Osteoblast (primary cell): ENCODE results near the gene EXOC3. TPM values are rescaled to one million over a fixed set of nuclear protein-coding genes. Genes with fewer than 3 reads are reported as not detected.
"Not testable (repeated sequence)": the region's sequence is repeated elsewhere in the genome, so short reads cannot be mapped to it uniquely, and the experiment has no call there.

Experiments used
- DNase-seq: peaks from one replicate; pipeline ENCODE4 v3.0.0; 2011; ENCODE audit warnings: low spot score, mixed read lengths; ENCODE audit not compliant: insufficient read length; ENCODE audit errors: missing footprints
- H2AFZ ChIP-seq: 2 replicates; pipeline ENCODE4 v1.6.0; 2011; ENCODE audit warnings: mild to moderate bottlenecking, low read length
- H3K27ac ChIP-seq: 2 replicates; pipeline ENCODE4 v1.5.1; 2011; ENCODE audit warnings: mild to moderate bottlenecking, low read depth, low read length, moderate library complexity
- H3K27me3 ChIP-seq: 2 replicates; pipeline ENCODE4 v1.6.0; 2012; ENCODE audit warnings: mild to moderate bottlenecking, control low read depth, inconsistent platforms, low read length, moderate library complexity; ENCODE audit not compliant: insufficient read depth
- H3K36me3 ChIP-seq: 2 replicates; pipeline ENCODE4 v1.5.1; 2011; ENCODE audit warnings: mild to moderate bottlenecking, low read length, control low read depth, moderate library complexity; ENCODE audit not compliant: insufficient read depth
- H3K4me1 ChIP-seq: 2 replicates; pipeline ENCODE4 v1.5.1; 2011; ENCODE audit warnings: mild to moderate bottlenecking, low read length, control low read depth, moderate library complexity; ENCODE audit not compliant: insufficient read depth
- H3K4me2 ChIP-seq: 2 replicates; pipeline ENCODE4 v1.6.0; 2011; ENCODE audit warnings: mild to moderate bottlenecking, low read length; ENCODE audit not compliant: insufficient read depth
- H3K4me3 ChIP-seq: fragments of 200-600 bp; sonication (generic); 3 replicates; pipeline ENCODE4 v1.5.1; 2012; ENCODE audit warnings: mild to moderate bottlenecking, low read length, inconsistent platforms; ENCODE audit not compliant: insufficient read depth
- H3K79me2 ChIP-seq: 2 replicates; pipeline ENCODE4 v1.6.0; 2012; ENCODE audit warnings: mild to moderate bottlenecking, low read length, control low read depth, inconsistent platforms; ENCODE audit not compliant: insufficient read depth
- H3K9me3 ChIP-seq: 2 replicates; pipeline ENCODE4 v1.5.1; 2011; ENCODE audit warnings: low read depth, low read length, control low read depth
- H4K20me1 ChIP-seq: 2 replicates; pipeline ENCODE4 v1.6.0; 2012; ENCODE audit warnings: mild to moderate bottlenecking, low read length, control low read depth; ENCODE audit not compliant: insufficient read depth
- CTCF ChIP-seq: IDR thresholded peaks from 2 replicates; pipeline ENCODE4 v1.5.1; 2011; ENCODE audit warnings: mild to moderate bottlenecking, low read depth, low read length, moderate library complexity; ENCODE audit errors: extremely low read depth
- total RNA-seq: library from RNA; depleted of rRNA; stranded (reverse); fragments of >200 nt; gene quantifications from 2 replicates; pipeline ENCODE4 v1.2.3, GENCODE V29; 2012

Gene EXOC3
- total RNA-seq, 1 donor = 49.2 TPM

- H3K4me1 ChIP-seq = peaks cover under 1% of the 10 kb centered on the region
- H3K4me2 ChIP-seq = no peak overlapping the region
- no peak for DNase-seq
- peaks cover 44% of the 10 kb centered on the region for H3K79me2 ChIP-seq
- no peaks in the 10 kb centered on the region for H3K9me3 ChIP-seq
- no peak overlapping the region for H3K27ac ChIP-seq
- TF ChIP-seq CTCF = no peak
- H3K27me3 ChIP-seq = no peaks in the 10 kb centered on the region
- peaks cover 36% of the 10 kb centered on the region for H3K36me3 ChIP-seq
- no peaks in the 10 kb centered on the region for H4K20me1 ChIP-seq
- no peak overlapping the region for H2AFZ ChIP-seq
- H3K4me3 ChIP-seq = no peak overlapping the region
Observed at GRCh38 chr5:411728-412127, 31.2 kb upstream of the EXOC3 start.

DNA sequence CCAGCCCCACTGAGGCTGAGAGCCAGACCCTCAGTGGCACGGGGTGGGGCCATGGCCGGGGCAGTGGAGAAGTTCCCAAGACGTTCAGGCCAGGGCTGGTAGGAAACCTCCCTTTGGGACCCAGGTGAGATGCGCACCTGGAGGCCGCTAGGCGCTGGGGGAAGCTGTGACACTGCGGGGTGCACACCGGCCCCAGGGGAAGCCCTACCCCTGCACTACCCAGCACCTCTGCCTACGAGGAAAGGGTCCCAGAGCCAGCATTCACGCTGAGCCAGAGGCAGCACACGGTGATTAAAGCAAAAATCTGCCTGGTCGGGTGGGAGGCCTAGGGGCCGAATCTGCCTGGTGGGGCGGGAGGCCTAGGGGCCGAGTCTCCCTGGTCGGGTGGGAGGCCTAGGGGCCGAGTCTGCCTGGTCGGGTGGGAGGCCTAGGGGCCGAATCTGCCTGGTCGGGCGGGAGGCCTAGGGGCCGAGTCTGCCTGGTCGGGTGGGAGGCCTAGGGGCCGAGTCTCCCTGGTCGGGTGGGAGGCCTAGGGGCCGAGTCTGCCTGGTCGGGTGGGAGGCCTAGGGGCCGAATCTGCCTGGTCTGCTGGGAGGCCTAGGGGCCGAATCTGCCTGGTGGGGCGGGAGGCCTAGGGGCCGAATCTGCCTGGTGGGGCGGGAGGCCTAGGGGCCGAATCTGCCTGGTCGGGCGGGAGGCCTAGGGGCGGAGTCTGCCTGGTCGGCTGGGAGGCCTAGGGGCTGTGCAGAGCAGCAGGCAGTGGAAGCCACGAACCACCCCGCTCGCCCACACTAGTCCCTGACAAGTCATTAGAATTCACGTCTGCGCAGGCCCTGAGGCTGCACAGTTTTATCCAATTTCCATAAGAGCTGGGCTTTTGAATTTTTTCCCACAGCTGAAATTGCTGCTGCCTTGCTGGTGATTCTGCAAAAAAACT lies 27.7 kb upstream of the EXOC3 start:
- not testable (repeated sequence) for H2AFZ ChIP-seq, H4K20me1 ChIP-seq, H3K27me3 ChIP-seq, DNase-seq, H3K27ac ChIP-seq, H3K4me3 ChIP-seq, H3K4me1 ChIP-seq, H3K4me2 ChIP-seq, H3K9me3 ChIP-seq
- Histone ChIP-seq H3K79me2 (peaks cover 21% of the 10 kb centered on the region), H3K36me3 (peaks cover 54% of the 10 kb centered on the region)

DNA sequence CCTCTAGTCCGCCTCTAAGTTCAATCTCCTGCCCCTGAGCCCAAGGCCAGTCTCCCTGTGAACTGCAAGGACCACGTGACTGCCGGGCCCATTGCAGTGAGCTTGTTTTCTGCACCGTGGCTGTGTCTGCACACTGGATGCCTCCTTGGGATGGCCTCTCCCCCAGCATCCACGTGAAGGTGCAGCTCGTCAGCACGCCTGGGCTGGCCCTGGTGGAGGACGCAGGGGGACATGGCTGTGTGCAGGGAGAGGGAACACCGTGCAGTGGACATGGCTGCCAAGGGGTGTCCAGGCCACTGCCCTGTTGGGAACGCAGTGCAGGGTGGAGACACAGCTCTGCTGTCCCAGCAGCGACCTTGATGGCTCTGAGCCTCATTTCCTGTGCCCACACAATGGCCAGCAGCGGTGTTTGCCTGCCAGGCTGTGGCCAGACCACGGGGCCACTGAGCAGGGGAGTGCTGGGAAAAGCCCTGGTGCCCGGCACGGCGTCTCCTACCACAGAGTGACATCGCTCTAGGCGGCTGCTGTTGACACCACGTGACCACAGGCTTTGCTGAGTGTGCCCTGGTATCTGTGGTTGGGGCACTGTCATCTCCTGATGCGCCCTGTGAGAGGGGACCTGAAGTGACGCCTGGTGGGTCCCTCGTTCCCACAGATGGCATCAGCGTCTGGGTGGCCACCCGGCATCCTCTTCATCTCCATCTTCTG lies 26.9 kb upstream of the EXOC3 start:
- Histone ChIP-seq H3K27ac (no peak overlapping the region), H3K27me3 (no peaks in the 10 kb centered on the region), H2AFZ (no peak overlapping the region)

DNA sequence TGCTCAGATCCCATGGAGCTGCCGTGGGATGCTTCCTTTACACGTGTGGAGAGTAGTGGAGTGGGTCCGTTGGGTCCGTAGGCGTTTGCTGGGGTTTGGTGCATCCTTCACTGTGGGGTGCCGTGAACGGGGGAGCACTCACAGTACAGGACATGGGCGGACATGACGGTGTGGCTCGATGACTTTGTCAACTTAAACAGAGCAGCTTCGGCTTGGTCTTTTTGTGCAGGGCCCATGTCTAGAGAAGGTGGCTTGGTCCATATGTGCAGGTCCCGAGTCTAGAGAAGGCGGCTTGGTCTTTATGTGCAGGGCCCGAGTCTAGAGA lies 26.4 kb upstream of the EXOC3 start:
- H3K27ac ChIP-seq = no peak overlapping the region
- peaks cover 21% of the 10 kb centered on the region for H3K79me2 ChIP-seq
- no peaks in the 10 kb centered on the region for H3K9me3 ChIP-seq
- TF ChIP-seq CTCF = no peak
- no peaks in the 10 kb centered on the region for H3K27me3 ChIP-seq
- H3K4me1 ChIP-seq = peaks cover 8% of the 10 kb centered on the region
- H4K20me1 ChIP-seq = no peaks in the 10 kb centered on the region
- DNase-seq = no peak
- no peak overlapping the region for H3K4me3 ChIP-seq
- H3K36me3 ChIP-seq = peaks cover 66% of the 10 kb centered on the region
- no peak overlapping the region for H2AFZ ChIP-seq
- H3K4me2 ChIP-seq = no peak overlapping the region

More for the DNA sequence above, 26.9 kb upstream of the EXOC3 start:
- TF ChIP-seq CTCF = no peak
- no peak overlapping the region for H3K4me3 ChIP-seq
- DNase-seq = peak; percentile 65
- H3K9me3 ChIP-seq = no peaks in the 10 kb centered on the region
- peaks cover 61% of the 10 kb centered on the region for H3K36me3 ChIP-seq
- no peak overlapping the region for H3K4me2 ChIP-seq
- peaks cover 8% of the 10 kb centered on the region for H3K4me1 ChIP-seq
- no peaks in the 10 kb centered on the region for H4K20me1 ChIP-seq
- H3K79me2 ChIP-seq = peaks cover 21% of the 10 kb centered on the region
